DOHH2 (cell line): ENCODE measurements around the gene CFAP77.

Experiments used
- H3F3A ChIP-seq: fragments of 200-600 bp; sonication (generic), shearing (Covaris generic); 2 replicates; pipeline ENCODE4 v1.6.0; 2016; ENCODE audit warnings: antibody characterized with exemption, mild to moderate bottlenecking; ENCODE audit not compliant: control insufficient read depth, insufficient read depth
- H3K27ac ChIP-seq: fragments of 200-600 bp; sonication (generic); 2 replicates; pipeline ENCODE4 v1.5.1; 2014; ENCODE audit warnings: low read depth, mild to moderate bottlenecking, low read length, moderate library complexity
- H3K27me3 ChIP-seq: fragments of 200-600 bp; sonication (generic); 2 replicates; pipeline ENCODE4 v1.6.1; 2014; ENCODE audit warnings: mild to moderate bottlenecking, low read length, mixed read lengths; ENCODE audit not compliant: control insufficient read depth
- H3K36me3 ChIP-seq: fragments of 200-600 bp; sonication (generic); 2 replicates; pipeline ENCODE4 v1.6.1; 2014; ENCODE audit warnings: mild to moderate bottlenecking, low read length, moderate library complexity, mixed read lengths; ENCODE audit not compliant: control insufficient read depth
- H3K4me1 ChIP-seq: fragments of 200-600 bp; sonication (generic); 2 replicates; pipeline ENCODE4 v1.6.1; 2014; ENCODE audit warnings: mild to moderate bottlenecking, low read length, mixed read lengths; ENCODE audit not compliant: control insufficient read depth
- H3K4me2 ChIP-seq: fragments of 200-600 bp; sonication (generic); 2 replicates; pipeline ENCODE4 v1.6.0; 2014; ENCODE audit warnings: mild to moderate bottlenecking, low read length, moderate library complexity
- H3K4me3 ChIP-seq: fragments of 200-600 bp; sonication (generic); 2 replicates; pipeline ENCODE4 v1.5.1; 2014; ENCODE audit warnings: mild to moderate bottlenecking, low read length, mixed read lengths
- H3K79me2 ChIP-seq: fragments of 200-600 bp; sonication (generic); 2 replicates; pipeline ENCODE4 v1.6.1; 2014; ENCODE audit warnings: mild to moderate bottlenecking, low read length, mixed read lengths; ENCODE audit not compliant: control insufficient read depth
- H3K9me2 ChIP-seq: fragments of 200-600 bp; sonication (generic); replicated peaks from 2 replicates; pipeline ENCODE4 v1.6.1; 2014; ENCODE audit warnings: mild to moderate bottlenecking, low read length, mixed read lengths; ENCODE audit not compliant: control insufficient read depth
- H3K9me3 ChIP-seq: fragments of 200-600 bp; sonication (generic); 2 replicates; pipeline ENCODE4 v1.6.1; 2014; ENCODE audit warnings: antibody characterized with exemption, low read length, mixed read lengths; ENCODE audit not compliant: control insufficient read depth, insufficient read depth
- H4K20me1 ChIP-seq: fragments of 200-600 bp; sonication (generic); 2 replicates; pipeline ENCODE4 v1.6.0; 2014; ENCODE audit warnings: low read depth, mild to moderate bottlenecking, antibody characterized with exemption, low read length, moderate library complexity; ENCODE audit not compliant: control insufficient read depth, insufficient read depth
- EZH2phosphoT487 ChIP-seq: fragments of 200-600 bp; sonication (generic); IDR thresholded peaks from 2 replicates; pipeline ENCODE4 v1.6.1; 2017; ENCODE audit warnings: borderline replicate concordance, mild to moderate bottlenecking, antibody characterized with exemption, low read length, moderate library complexity, mixed read lengths
- TF ChIP-seq, protein P1 (sequence below): fragments of 200-600 bp; sonication (generic); IDR thresholded peaks from one replicate; pipeline ENCODE4 v1.5.1; 2014; ENCODE audit warnings: antibody characterized with exemption, mild to moderate bottlenecking, low read depth, low read length; ENCODE audit not compliant: poor library complexity, severe bottlenecking

The CFAP77 gene

DNA sequence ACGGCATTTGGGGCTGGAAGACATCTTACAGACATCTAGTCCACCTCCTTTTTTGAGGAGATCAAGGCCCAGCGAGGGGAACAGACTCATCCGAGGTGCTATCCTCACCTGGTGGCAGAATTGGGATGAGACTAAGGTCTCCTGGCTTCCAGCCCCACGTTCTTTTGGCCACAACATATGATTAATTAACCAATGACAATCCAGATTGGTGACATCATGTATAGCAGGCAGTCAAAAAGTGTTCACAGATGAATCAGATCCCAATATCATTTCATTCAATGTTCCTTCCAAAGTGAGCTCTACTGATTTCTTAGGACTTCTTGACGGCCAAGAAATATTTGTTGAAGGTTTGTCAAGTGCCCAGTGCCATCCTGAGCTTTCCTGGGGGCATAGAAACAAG lies 3.9 kb downstream of the CFAP77 start:
- no peaks in the 10 kb centered on the region for H3K79me2 ChIP-seq
- no peaks in the 10 kb centered on the region for H3K9me3 ChIP-seq
- H3K4me2 ChIP-seq = no peak overlapping the region
- TF ChIP-seq EZH2phosphoT487 = no peak
- TF ChIP-seq, protein P1, sequence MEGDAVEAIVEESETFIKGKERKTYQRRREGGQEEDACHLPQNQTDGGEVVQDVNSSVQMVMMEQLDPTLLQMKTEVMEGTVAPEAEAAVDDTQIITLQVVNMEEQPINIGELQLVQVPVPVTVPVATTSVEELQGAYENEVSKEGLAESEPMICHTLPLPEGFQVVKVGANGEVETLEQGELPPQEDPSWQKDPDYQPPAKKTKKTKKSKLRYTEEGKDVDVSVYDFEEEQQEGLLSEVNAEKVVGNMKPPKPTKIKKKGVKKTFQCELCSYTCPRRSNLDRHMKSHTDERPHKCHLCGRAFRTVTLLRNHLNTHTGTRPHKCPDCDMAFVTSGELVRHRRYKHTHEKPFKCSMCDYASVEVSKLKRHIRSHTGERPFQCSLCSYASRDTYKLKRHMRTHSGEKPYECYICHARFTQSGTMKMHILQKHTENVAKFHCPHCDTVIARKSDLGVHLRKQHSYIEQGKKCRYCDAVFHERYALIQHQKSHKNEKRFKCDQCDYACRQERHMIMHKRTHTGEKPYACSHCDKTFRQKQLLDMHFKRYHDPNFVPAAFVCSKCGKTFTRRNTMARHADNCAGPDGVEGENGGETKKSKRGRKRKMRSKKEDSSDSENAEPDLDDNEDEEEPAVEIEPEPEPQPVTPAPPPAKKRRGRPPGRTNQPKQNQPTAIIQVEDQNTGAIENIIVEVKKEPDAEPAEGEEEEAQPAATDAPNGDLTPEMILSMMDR = no peak
- peaks cover 63% of the 10 kb centered on the region for H3K27me3 ChIP-seq
- H3K36me3 ChIP-seq = no peaks in the 10 kb centered on the region
- no peaks in the 10 kb centered on the region for H4K20me1 ChIP-seq
- peaks cover 29% of the 10 kb centered on the region for H3K4me1 ChIP-seq
- H3K27ac ChIP-seq = no peak overlapping the region
- no peaks in the 10 kb centered on the region for H3K9me2 ChIP-seq
- no peak overlapping the region for H3K4me3 ChIP-seq
- no peaks in the 10 kb centered on the region for H3F3A ChIP-seq

DNA sequence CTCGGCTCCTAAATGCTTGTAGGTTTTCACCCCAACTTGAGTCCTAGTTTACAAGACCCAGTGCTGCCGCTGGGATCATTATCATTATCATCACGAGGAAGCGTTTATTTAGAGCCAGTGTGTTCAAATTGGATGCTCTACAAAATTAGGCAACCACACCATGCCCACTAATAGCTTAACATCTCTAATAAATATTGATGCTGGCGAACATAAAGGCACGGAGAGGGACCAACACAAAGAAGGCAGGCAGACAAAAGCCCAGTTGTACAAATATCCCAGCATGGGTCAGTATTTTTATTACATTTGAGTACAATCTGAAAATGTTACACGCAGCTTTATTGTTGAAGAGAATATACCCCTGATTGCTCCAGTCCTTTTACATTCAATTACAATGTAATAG lies 4.7 kb downstream of the CFAP77 start:
- Histone ChIP-seq H3K4me1 (peaks cover 24% of the 10 kb centered on the region), H3K36me3 (no peaks in the 10 kb centered on the region), H3F3A (no peaks in the 10 kb centered on the region), H4K20me1 (no peaks in the 10 kb centered on the region), H3K9me2 (no peaks in the 10 kb centered on the region), H3K27ac (no peak overlapping the region), H3K9me3 (no peaks in the 10 kb centered on the region), H3K4me3 (no peak overlapping the region), H3K27me3 (peaks cover 57% of the 10 kb centered on the region), H3K4me2 (no peak overlapping the region), H3K79me2 (no peaks in the 10 kb centered on the region)
- no peak for TF ChIP-seq EZH2phosphoT487

DNA sequence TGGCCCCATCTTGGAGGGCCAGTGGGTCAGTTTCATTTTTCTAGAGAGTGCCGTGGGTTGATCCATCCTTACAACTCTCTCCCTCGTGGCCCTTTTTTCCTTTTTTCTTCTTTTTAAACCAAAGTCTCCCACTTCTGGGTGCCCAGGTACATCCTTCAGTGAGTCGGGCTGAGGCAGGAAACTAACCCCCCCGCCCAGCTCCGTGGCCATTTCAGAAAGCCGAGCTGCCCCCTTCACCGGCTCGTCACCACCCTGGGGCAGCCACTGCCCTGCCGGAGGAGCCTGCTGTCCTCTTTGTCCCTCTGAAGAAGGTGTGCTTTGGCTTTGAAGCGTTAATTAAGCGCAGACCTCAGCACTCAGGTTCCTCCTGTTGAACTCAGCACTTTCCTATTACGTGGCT lies 5.2 kb downstream of the CFAP77 start:
- H4K20me1 ChIP-seq = no peaks in the 10 kb centered on the region
- TF ChIP-seq, protein P1 = no peak
- no peak for TF ChIP-seq EZH2phosphoT487
- H3K4me2 ChIP-seq = no peak overlapping the region
- H3K27ac ChIP-seq = no peak overlapping the region
- no peaks in the 10 kb centered on the region for H3K36me3 ChIP-seq
- H3K9me3 ChIP-seq = no peaks in the 10 kb centered on the region
- no peaks in the 10 kb centered on the region for H3K9me2 ChIP-seq
- H3F3A ChIP-seq = no peaks in the 10 kb centered on the region
- H3K4me3 ChIP-seq = no peak overlapping the region
- H3K79me2 ChIP-seq = no peaks in the 10 kb centered on the region
- H3K27me3 ChIP-seq = peaks cover 52% of the 10 kb centered on the region
- H3K4me1 ChIP-seq = peaks cover 19% of the 10 kb centered on the region

DNA sequence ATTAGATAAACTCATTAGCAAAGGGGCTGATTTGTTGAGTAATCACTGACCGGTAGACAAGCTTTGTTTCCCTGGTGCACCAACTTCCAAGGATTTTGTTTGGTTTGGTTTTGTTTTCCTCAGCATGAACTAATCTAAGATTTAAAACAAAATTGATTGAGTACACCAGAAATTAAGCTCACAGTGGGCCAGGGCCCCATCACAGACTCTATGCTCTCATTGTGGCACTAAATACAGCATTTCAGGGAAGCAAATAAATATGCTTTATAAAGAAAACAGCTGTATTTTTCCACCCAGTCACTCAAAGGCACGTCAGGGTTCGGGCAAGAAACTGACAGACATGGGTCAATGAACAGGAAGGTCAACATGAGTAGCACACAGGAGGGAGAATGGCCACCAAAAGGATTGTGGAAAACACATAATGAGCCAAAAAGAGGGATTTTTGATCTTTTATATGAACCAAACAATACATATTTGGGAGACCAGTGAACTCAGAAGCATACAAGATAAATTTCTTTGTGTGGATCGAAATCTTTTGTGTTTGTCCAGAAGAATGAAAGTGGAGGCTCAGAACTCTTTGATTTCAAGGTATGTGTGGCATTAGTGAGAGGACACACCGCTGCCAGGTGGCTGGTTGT lies 8.8 kb downstream of the CFAP77 start:
- Histone ChIP-seq H3K4me1 (no peaks in the 10 kb centered on the region), H4K20me1 (no peaks in the 10 kb centered on the region), H3F3A (no peaks in the 10 kb centered on the region), H3K4me2 (no peak overlapping the region), H3K27me3 (peaks cover 38% of the 10 kb centered on the region), H3K9me3 (no peaks in the 10 kb centered on the region), H3K79me2 (no peaks in the 10 kb centered on the region), H3K36me3 (no peaks in the 10 kb centered on the region), H3K27ac (no peak overlapping the region), H3K9me2 (no peaks in the 10 kb centered on the region), H3K4me3 (no peak overlapping the region)
- no peak for TF ChIP-seq EZH2phosphoT487
